ENCODE data around the gene DAZ3.
"Not testable (repeated sequence)": the region's sequence is repeated elsewhere in the genome, so short reads cannot be mapped to it uniquely, and the experiment has no call there.

DAZ3 gene

GRCh38 chrY:24813293-24813692 is at the start of gene DAZ3:
Gene DAZ3, minus strand, starts transcription at chrY:24813393. Its CDS starts 208 bp downstream, at chrY:24813185.
- H3K27me3 Mint-ChIP-seq, H3K4me3 Mint-ChIP-seq, H3K27ac Mint-ChIP-seq: not testable (repeated sequence)

GRCh38 chrY:24833619-24834018 is 20.4 kb upstream of the DAZ3 start, which contains the start of gene DAZ4:
Gene DAZ4, plus strand, starts transcription at chrY:24833919. Its CDS starts 208 bp downstream, at chrY:24834127.
- H3K4me3 Mint-ChIP-seq; H3K27ac Mint-ChIP-seq; H3K9me3 Mint-ChIP-seq; H3K4me1 Mint-ChIP-seq (ENCODE audit: low read depth); H3K36me3 Mint-ChIP-seq (ENCODE audit: low read depth); H3K27me3 Mint-ChIP-seq: not testable (repeated sequence)

More at GRCh38 chrY:24813293-24813692, at the start of gene DAZ3:
- H3K9me3 Mint-ChIP-seq; H3K36me3 Mint-ChIP-seq (ENCODE audit: low read depth); H3K4me1 Mint-ChIP-seq (ENCODE audit: low read depth): not testable (repeated sequence)

- H3K27ac Mint-ChIP-seq; H3K4me3 Mint-ChIP-seq; H3K27me3 Mint-ChIP-seq; H3K36me3 Mint-ChIP-seq (ENCODE audit: low read depth); H3K4me1 Mint-ChIP-seq (ENCODE audit: low read depth); H3K9me3 Mint-ChIP-seq: not testable (repeated sequence)
These were observed 11.9 kb upstream of the DAZ3 start for GRCh38 chrY:24825069-24825468.

GRCh38 chrY:24824184-24824879 is 11.1 kb upstream of the DAZ3 start:
- not testable (repeated sequence) for H3K4me3 Mint-ChIP-seq; H3K36me3 Mint-ChIP-seq (ENCODE audit: low read depth); H3K27me3 Mint-ChIP-seq; H3K4me1 Mint-ChIP-seq (ENCODE audit: low read depth); H3K27ac Mint-ChIP-seq; H3K9me3 Mint-ChIP-seq

GRCh38 chrY:24821836-24822235 is 8.6 kb upstream of the DAZ3 start:
- H3K27me3 Mint-ChIP-seq; H3K4me1 Mint-ChIP-seq (ENCODE audit: low read depth); H3K4me3 Mint-ChIP-seq; H3K9me3 Mint-ChIP-seq; H3K27ac Mint-ChIP-seq; H3K36me3 Mint-ChIP-seq (ENCODE audit: low read depth): not testable (repeated sequence)

All from stimulated activated naive CD8-positive, alpha-beta T cell treated with anti-CD3 and anti-CD28 coated beads, Interleukin-15, Interleukin-2, amounts not matched to agents 100 ng/mL and 50 ng/mL, for 24 hours (primary cell).